Activated T-helper 17 cell treated with anti-CD3 and anti-CD28 coated beads, Interleukin-2, amount 50 U/mL, for 72 hours (primary cell): ENCODE data around the gene C10orf71. TPM values are rescaled to one million over a fixed set of nuclear protein-coding genes. Genes with fewer than 3 reads are reported as not detected.

Experiments used
- ATAC-seq: fragments of 150-1000 bp; cut with Tn5 transposase; replicated peaks from 2 replicates; pipeline ENCODE4 v1.10.0; 2021; ENCODE audit warnings: mild to moderate bottlenecking, moderate library complexity
- H3K27ac Mint-ChIP-seq: one replicate; pipeline ENCODE4 v1.8.0; 2022; ENCODE audit warnings: mixed read lengths
- H3K27me3 Mint-ChIP-seq: one replicate; pipeline ENCODE4 v1.8.0; 2022; ENCODE audit warnings: mixed read lengths
- H3K36me3 Mint-ChIP-seq: one replicate; pipeline ENCODE4 v1.8.0; 2022; ENCODE audit warnings: low read depth, mild to moderate bottlenecking, mixed read lengths
- H3K4me1 Mint-ChIP-seq: one replicate; pipeline ENCODE4 v1.8.0; 2022; ENCODE audit warnings: mixed read lengths
- H3K4me3 Mint-ChIP-seq: one replicate; pipeline ENCODE4 v1.8.0; 2022; ENCODE audit warnings: mild to moderate bottlenecking, mixed read lengths
- H3K9me3 Mint-ChIP-seq: one replicate; pipeline ENCODE4 v1.8.0; 2022; ENCODE audit warnings: mixed read lengths
- total RNA-seq, 2 donors: library from RNA; stranded (reverse); gene quantifications; one replicate each; pipeline ENCODE4 v1.2.3, GENCODE V29; 2022

Gene C10orf71
- total RNA-seq, 2 donors from 2014 or later = not detected

GRCh38 chr10:49357910-49358309 lies 58.9 kb downstream of the C10orf71 start:
- H3K9me3 Mint-ChIP-seq = no peaks in the 10 kb centered on the region
- no peak overlapping the region for H3K27ac Mint-ChIP-seq
- H3K4me3 Mint-ChIP-seq = no peak overlapping the region
- H3K4me1 Mint-ChIP-seq = no peaks in the 10 kb centered on the region
- peaks cover 8% of the 10 kb centered on the region for H3K27me3 Mint-ChIP-seq
- H3K36me3 Mint-ChIP-seq = no peaks in the 10 kb centered on the region
- no peak for ATAC-seq

- H3K36me3 Mint-ChIP-seq = no peaks in the 10 kb centered on the region
- H3K9me3 Mint-ChIP-seq = no peaks in the 10 kb centered on the region
- no peaks in the 10 kb centered on the region for H3K4me1 Mint-ChIP-seq
- no peak overlapping the region for H3K4me3 Mint-ChIP-seq
- H3K27me3 Mint-ChIP-seq = peaks cover 8% of the 10 kb centered on the region
- ATAC-seq = no peak
- no peak overlapping the region for H3K27ac Mint-ChIP-seq
Observed at GRCh38 chr10:49359349-49360270, 60.6 kb downstream of the C10orf71 start.

- no peak for ATAC-seq
- Mint-ChIP-seq H3K9me3 (no peaks in the 10 kb centered on the region), H3K27ac (no peak overlapping the region)
Observed at GRCh38 chr10:49360271-49361177, 61.6 kb downstream of the C10orf71 start.

GRCh38 chr10:49361178-49361554 lies 62.2 kb downstream of the C10orf71 start:
- no peaks in the 10 kb centered on the region for H3K4me1 Mint-ChIP-seq
- no peak overlapping the region for H3K27ac Mint-ChIP-seq
- H3K27me3 Mint-ChIP-seq = peaks cover 4% of the 10 kb centered on the region
- H3K9me3 Mint-ChIP-seq = no peaks in the 10 kb centered on the region
- no peak overlapping the region for H3K4me3 Mint-ChIP-seq
- no peak for ATAC-seq
- H3K36me3 Mint-ChIP-seq = no peaks in the 10 kb centered on the region

More at GRCh38 chr10:49360271-49361177, 61.6 kb downstream of the C10orf71 start:
- Mint-ChIP-seq H3K4me3 (no peak overlapping the region), H3K36me3 (no peaks in the 10 kb centered on the region), H3K4me1 (no peaks in the 10 kb centered on the region), H3K27me3 (peaks cover 8% of the 10 kb centered on the region)

- no peaks in the 10 kb centered on the region for H3K4me1 Mint-ChIP-seq
- H3K27ac Mint-ChIP-seq = no peak overlapping the region
- H3K9me3 Mint-ChIP-seq = no peaks in the 10 kb centered on the region
- no peak for ATAC-seq
- peaks cover 4% of the 10 kb centered on the region for H3K27me3 Mint-ChIP-seq
- no peak overlapping the region for H3K4me3 Mint-ChIP-seq
- no peaks in the 10 kb centered on the region for H3K36me3 Mint-ChIP-seq
Observed at GRCh38 chr10:49361735-49362568, 63.0 kb downstream of the C10orf71 start.

GRCh38 chr10:49362596-49363260 lies 63.8 kb downstream of the C10orf71 start:
- ATAC-seq = no peak
- Mint-ChIP-seq H3K27ac (no peak overlapping the region), H3K4me3 (no peak overlapping the region), H3K27me3 (peaks cover 7% of the 10 kb centered on the region), H3K4me1 (no peaks in the 10 kb centered on the region), H3K36me3 (no peaks in the 10 kb centered on the region), H3K9me3 (no peaks in the 10 kb centered on the region)

- Mint-ChIP-seq H3K27ac (no peak overlapping the region), H3K4me3 (no peak overlapping the region), H3K27me3 (peaks cover 7% of the 10 kb centered on the region), H3K9me3 (no peaks in the 10 kb centered on the region), H3K4me1 (no peaks in the 10 kb centered on the region), H3K36me3 (no peaks in the 10 kb centered on the region)
- ATAC-seq = no peak
Observed at GRCh38 chr10:49363309-49364031, 64.5 kb downstream of the C10orf71 start.

GRCh38 chr10:49364051-49364450 lies 65.1 kb downstream of the C10orf71 start:
- H3K27me3 Mint-ChIP-seq = peaks cover 7% of the 10 kb centered on the region
- H3K36me3 Mint-ChIP-seq = no peaks in the 10 kb centered on the region
- no peak overlapping the region for H3K4me3 Mint-ChIP-seq
- no peak for ATAC-seq
- H3K4me1 Mint-ChIP-seq = no peaks in the 10 kb centered on the region
- H3K27ac Mint-ChIP-seq = no peak overlapping the region
- no peaks in the 10 kb centered on the region for H3K9me3 Mint-ChIP-seq

GRCh38 chr10:49364747-49365146 lies 65.8 kb downstream of the C10orf71 start:
- Mint-ChIP-seq H3K27ac (no peak overlapping the region), H3K9me3 (no peaks in the 10 kb centered on the region), H3K27me3 (peaks cover 11% of the 10 kb centered on the region), H3K36me3 (no peaks in the 10 kb centered on the region), H3K4me3 (no peak overlapping the region), H3K4me1 (no peaks in the 10 kb centered on the region)
- ATAC-seq = no peak

GRCh38 chr10:49365275-49365674 lies 66.3 kb downstream of the C10orf71 start:
- ATAC-seq = no peak
- H3K4me3 Mint-ChIP-seq = no peak overlapping the region
- no peaks in the 10 kb centered on the region for H3K4me1 Mint-ChIP-seq
- no peaks in the 10 kb centered on the region for H3K36me3 Mint-ChIP-seq
- peaks cover 11% of the 10 kb centered on the region for H3K27me3 Mint-ChIP-seq
- H3K9me3 Mint-ChIP-seq = no peaks in the 10 kb centered on the region
- H3K27ac Mint-ChIP-seq = no peak overlapping the region

- Mint-ChIP-seq H3K27me3 (peaks cover 13% of the 10 kb centered on the region), H3K4me3 (no peak overlapping the region), H3K36me3 (no peaks in the 10 kb centered on the region), H3K27ac (no peak overlapping the region), H3K9me3 (no peaks in the 10 kb centered on the region), H3K4me1 (no peaks in the 10 kb centered on the region)
- no peak for ATAC-seq
Observed at GRCh38 chr10:49365675-49366415, 66.9 kb downstream of the C10orf71 start.

- no peak for ATAC-seq
- Mint-ChIP-seq H3K27me3 (peaks cover 15% of the 10 kb centered on the region), H3K4me3 (no peak overlapping the region), H3K27ac (no peak overlapping the region), H3K36me3 (no peaks in the 10 kb centered on the region), H3K9me3 (no peaks in the 10 kb centered on the region), H3K4me1 (no peaks in the 10 kb centered on the region)
Observed at GRCh38 chr10:49366460-49366859, 67.5 kb downstream of the C10orf71 start.

GRCh38 chr10:49367600-49367999 lies 68.6 kb downstream of the C10orf71 start:
- Mint-ChIP-seq H3K36me3 (no peaks in the 10 kb centered on the region), H3K27me3 (peaks cover 13% of the 10 kb centered on the region), H3K27ac (no peak overlapping the region), H3K9me3 (no peaks in the 10 kb centered on the region), H3K4me3 (no peak overlapping the region), H3K4me1 (no peaks in the 10 kb centered on the region)
- ATAC-seq = no peak
